GM12865 (cell line): Measurements from ENCODE around the gene PLEKHG5.

Experiments
- DNase-seq: peaks from one replicate; pipeline ENCODE4 v3.0.0; 2010; ENCODE audit warnings: low read depth
- H3K4me3 ChIP-seq: 2 replicates; pipeline ENCODE4 v1.5.1; 2011; ENCODE audit warnings: mild to moderate bottlenecking, low read depth, low read length, control low read depth
- TF ChIP-seq, protein P1 (sequence below): IDR thresholded peaks from 2 replicates; pipeline ENCODE4 v1.5.1; 2011; ENCODE audit warnings: low read length, control low read depth, low read depth, inconsistent platforms; ENCODE audit not compliant: insufficient read depth; ENCODE audit errors: missing control alignments

Gene PLEKHG5, protein sequence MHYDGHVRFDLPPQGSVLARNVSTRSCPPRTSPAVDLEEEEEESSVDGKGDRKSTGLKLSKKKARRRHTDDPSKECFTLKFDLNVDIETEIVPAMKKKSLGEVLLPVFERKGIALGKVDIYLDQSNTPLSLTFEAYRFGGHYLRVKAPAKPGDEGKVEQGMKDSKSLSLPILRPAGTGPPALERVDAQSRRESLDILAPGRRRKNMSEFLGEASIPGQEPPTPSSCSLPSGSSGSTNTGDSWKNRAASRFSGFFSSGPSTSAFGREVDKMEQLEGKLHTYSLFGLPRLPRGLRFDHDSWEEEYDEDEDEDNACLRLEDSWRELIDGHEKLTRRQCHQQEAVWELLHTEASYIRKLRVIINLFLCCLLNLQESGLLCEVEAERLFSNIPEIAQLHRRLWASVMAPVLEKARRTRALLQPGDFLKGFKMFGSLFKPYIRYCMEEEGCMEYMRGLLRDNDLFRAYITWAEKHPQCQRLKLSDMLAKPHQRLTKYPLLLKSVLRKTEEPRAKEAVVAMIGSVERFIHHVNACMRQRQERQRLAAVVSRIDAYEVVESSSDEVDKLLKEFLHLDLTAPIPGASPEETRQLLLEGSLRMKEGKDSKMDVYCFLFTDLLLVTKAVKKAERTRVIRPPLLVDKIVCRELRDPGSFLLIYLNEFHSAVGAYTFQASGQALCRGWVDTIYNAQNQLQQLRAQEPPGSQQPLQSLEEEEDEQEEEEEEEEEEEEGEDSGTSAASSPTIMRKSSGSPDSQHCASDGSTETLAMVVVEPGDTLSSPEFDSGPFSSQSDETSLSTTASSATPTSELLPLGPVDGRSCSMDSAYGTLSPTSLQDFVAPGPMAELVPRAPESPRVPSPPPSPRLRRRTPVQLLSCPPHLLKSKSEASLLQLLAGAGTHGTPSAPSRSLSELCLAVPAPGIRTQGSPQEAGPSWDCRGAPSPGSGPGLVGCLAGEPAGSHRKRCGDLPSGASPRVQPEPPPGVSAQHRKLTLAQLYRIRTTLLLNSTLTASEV

DNA sequence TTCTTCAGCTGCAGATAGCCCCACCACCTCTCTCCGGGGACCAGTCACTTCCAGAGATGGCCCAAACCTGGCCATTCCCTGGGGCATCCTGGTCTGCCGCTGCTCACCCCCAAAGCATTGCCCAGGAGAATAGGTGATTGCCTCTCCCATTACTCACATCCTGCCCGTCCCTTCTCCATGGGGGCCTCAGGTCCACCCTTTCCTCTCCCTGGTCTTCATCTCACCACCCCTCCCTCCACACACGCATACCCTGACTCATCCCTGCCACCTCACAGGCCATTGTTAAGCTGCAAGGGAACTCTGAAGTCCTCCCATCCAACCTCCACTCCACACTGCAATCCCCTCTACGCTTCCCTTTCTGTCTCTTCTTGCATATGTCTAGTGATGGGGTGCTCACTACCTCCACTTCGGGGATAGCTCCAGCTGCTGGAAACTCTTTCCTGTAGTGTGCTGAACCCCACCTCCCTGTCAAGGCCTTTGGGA, at the start of gene PLEKHG5:
Gene PLEKHG5, minus strand, starts transcription at position 188 of the 483 bp plus-strand sequence. CDS start 14,096 bp downstream, outside the sequence.
- TF ChIP-seq, protein P1, sequence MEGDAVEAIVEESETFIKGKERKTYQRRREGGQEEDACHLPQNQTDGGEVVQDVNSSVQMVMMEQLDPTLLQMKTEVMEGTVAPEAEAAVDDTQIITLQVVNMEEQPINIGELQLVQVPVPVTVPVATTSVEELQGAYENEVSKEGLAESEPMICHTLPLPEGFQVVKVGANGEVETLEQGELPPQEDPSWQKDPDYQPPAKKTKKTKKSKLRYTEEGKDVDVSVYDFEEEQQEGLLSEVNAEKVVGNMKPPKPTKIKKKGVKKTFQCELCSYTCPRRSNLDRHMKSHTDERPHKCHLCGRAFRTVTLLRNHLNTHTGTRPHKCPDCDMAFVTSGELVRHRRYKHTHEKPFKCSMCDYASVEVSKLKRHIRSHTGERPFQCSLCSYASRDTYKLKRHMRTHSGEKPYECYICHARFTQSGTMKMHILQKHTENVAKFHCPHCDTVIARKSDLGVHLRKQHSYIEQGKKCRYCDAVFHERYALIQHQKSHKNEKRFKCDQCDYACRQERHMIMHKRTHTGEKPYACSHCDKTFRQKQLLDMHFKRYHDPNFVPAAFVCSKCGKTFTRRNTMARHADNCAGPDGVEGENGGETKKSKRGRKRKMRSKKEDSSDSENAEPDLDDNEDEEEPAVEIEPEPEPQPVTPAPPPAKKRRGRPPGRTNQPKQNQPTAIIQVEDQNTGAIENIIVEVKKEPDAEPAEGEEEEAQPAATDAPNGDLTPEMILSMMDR = no peak
- no peak for DNase-seq
- peak within 1 kb of the TSS; percentile 95 for H3K4me3 ChIP-seq

DNA sequence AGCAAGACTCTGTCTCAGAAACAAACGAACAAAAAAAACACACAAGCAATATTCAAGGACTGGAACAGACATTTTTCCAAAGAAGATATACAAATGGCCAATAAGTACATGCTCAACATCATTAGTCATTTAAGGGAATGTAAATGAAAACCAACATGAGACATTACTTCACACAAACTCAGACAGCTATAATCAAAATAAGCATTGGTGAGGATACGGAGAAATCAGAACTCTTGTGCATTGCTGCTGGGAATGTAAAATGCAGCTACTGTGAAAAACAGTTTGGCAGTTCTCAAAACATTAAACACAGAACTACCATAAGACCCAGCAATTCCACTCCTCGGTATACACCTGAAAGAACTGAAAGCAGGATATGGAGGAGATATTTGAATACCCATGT, 47.5 kb upstream of the PLEKHG5 start:
- no peak for DNase-seq
- TF ChIP-seq, protein P1 = no peak
- no peak overlapping the region for H3K4me3 ChIP-seq

DNA sequence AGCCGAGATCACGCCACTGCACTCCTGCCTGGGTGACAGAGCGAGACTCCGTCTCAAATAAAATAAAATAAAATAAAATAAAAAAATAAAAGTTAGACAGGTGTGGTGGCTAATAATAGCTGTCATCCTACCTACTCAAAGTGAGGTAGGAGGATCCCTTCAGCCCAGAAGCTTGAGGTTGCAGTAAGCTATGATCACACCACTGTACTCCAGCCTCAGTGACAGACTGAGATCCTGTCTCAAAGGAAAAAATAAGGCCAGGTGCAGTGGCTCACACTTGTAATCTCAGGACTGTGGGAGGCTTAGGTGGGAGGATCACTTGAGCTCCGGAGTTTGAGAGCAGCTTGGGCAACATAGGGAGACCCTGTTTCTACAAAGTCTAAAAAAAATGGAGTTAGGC, 44.8 kb upstream of the PLEKHG5 start:
- H3K4me3 ChIP-seq = no peak overlapping the region
- DNase-seq = no peak
- TF ChIP-seq, protein P1 = no peak

DNA sequence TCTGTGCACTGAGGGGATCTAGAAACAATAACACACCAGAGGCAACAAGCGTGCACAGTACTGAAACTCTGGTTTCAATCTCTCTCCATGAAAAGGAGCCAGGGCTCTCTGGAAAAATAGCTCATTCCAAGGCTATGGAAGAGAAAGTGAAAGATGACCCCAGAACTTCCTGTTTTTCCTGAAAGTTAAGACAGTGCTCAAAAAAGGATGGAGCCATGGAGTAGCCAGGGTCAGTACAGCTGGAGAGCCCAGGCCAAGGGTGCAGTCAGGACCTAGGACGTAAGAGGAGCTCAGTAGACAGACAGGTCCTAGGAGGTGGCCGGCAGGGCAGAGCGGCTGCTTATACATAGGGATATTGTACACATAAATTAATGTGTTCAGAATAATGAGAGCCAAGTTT, 43.7 kb upstream of the PLEKHG5 start:
- TF ChIP-seq, protein P1 = no peak
- no peak overlapping the region for H3K4me3 ChIP-seq
- no peak for DNase-seq

DNA sequence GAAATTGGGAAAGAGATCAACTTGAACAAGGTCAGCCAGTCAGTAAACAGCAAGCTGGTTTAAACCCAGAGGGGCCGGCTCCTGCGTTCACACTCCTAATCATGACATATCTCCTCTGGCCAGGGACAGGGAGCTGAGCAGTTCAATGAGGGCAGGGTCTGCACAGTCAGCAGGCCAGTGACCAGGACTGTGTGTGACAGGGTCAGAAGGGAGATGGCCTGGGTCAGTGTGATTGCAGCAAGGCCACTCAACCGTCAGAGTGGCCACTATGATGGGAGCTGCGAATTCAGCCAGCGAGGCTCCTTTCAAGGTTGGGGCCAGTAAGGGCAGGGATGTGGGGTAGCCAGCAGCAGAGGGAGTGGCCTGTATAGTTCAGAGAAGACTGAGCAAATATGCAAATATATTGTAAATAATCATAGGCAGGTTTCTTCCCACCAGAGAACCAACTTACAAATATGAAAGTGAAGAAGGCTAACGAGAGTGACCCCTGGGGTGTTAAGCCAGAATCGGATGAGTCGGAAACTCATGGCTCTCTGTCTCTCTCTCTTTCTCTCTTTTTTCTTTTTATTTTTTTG, 42.9 kb upstream of the PLEKHG5 start:
- TF ChIP-seq, protein P1 = no peak
- no peak for DNase-seq
- no peak overlapping the region for H3K4me3 ChIP-seq

DNA sequence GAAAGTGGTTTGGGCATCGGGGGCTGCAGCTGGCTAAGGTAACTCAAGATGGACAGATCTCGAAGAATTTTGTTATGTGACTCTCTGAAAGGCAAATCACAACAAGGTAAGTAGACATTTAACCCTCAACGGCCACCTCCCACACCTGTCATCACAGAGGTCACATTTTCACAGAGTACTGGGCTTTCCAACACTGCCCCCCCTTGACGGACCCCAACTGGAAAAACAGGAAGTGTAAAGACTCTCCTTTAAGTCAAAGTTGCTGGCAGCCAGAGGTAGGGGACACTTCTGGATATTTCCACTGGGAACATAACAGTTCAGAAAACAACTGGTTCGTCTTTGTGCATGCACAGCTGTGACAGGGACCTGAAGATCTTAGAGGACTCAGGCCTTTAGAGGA, 40.5 kb upstream of the PLEKHG5 start:
- DNase-seq = no peak
- TF ChIP-seq, protein P1 = no peak
- H3K4me3 ChIP-seq = no peak overlapping the region
